Astrocyte of the hippocampus (primary cell): ENCODE measurements around the gene ZNF169.
"Not testable (repeated sequence)": the region's sequence is repeated elsewhere in the genome, so short reads cannot be mapped to it uniquely, and the experiment has no call there.

ENCODE experiments used
- DNase-seq: peaks from one replicate; pipeline ENCODE4 v3.0.0; 2011; ENCODE audit warnings: low read depth, low spot score

The ZNF169 gene

GRCh38 chr9:94341703-94342102 is 82.6 kb downstream of the ZNF169 start:
- DNase-seq = not testable (repeated sequence)

GRCh38 chr9:94347451-94347850 is 88.4 kb downstream of the ZNF169 start:
- DNase-seq = peak; percentile 3

DNA sequence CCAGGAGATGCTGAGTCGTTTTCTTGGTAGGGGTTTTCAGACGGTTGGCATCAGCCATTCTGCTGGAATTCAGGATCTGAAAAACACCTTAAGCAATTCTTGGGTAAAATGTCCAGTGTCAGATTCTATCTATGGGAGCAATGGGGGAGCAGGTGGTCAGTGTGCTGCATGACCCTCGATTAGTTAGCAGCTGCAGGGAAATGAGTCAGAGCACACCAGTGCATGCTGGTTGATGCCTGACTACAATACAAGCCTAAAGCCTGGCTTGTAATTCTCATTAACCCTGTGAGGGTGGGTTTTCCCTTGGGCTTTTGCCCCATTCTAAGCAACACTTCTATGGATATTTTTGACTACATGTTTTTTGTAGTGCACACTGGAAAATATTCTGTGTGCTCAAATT is 89.7 kb downstream of the ZNF169 start:
- not testable (repeated sequence) for DNase-seq
